Neural progenitor cell (in vitro differentiated cells): ENCODE measurements around the gene LRP1B. TPM values are rescaled to one million over a fixed set of nuclear protein-coding genes. Genes with fewer than 3 reads are reported as not detected.

Experiments used
- DNase-seq: peaks from one replicate; pipeline ENCODE4 v3.0.0-alpha.2; 2016; ENCODE audit warnings: low spot score
- H2AFZ ChIP-seq: fragments of 200-600 bp; sonication (generic); replicated peaks from 2 replicates; pipeline ENCODE4 v1.6.1; 2016; ENCODE audit warnings: antibody characterized with exemption
- H3F3A ChIP-seq: fragments of 200-600 bp; sonication (generic); 2 replicates; pipeline ENCODE4 v1.6.1; 2016; ENCODE audit warnings: antibody characterized with exemption, low read depth
- H3K27ac ChIP-seq: fragments of 200-600 bp; sonication (generic); 2 replicates; pipeline ENCODE4 v1.5.1; 2016; ENCODE audit warnings: mild to moderate bottlenecking
- H3K27me3 ChIP-seq: fragments of 200-600 bp; sonication (generic); 2 replicates; pipeline ENCODE4 v1.6.1; 2016; ENCODE audit warnings: mild to moderate bottlenecking, moderate library complexity
- H3K36me3 ChIP-seq: fragments of 200-600 bp; sonication (generic); 2 replicates; pipeline ENCODE4 v1.5.1; 2016
- H3K4me1 ChIP-seq: fragments of 200-600 bp; sonication (generic); 2 replicates; pipeline ENCODE4 v1.6.1; 2016; ENCODE audit warnings: mixed run types
- H3K4me2 ChIP-seq: fragments of 200-600 bp; sonication (generic); 2 replicates; pipeline ENCODE4 v1.6.1; 2016
- H3K4me3 ChIP-seq: fragments of 200-600 bp; sonication (generic); 2 replicates; pipeline ENCODE4 v1.5.1; 2016
- H3K79me2 ChIP-seq: fragments of 200-600 bp; sonication (generic); 2 replicates; pipeline ENCODE4 v1.6.1; 2016; ENCODE audit warnings: low read depth
- H3K9ac ChIP-seq: fragments of 200-600 bp; sonication (generic); 2 replicates; pipeline ENCODE4 v1.6.1; 2016
- H3K9me3 ChIP-seq: fragments of 200-600 bp; sonication (generic); 2 replicates; pipeline ENCODE4 v1.5.1; 2016; ENCODE audit warnings: low read depth
- H4K20me1 ChIP-seq: fragments of 200-600 bp; sonication (generic); 2 replicates; pipeline ENCODE4 v1.6.1; 2016; ENCODE audit warnings: low read depth
- H3K27ac Mint-ChIP-seq: 3 replicates; pipeline ENCODE4 v1.8.0; 2021; ENCODE audit warnings: mixed read lengths
- H3K27me3 Mint-ChIP-seq: 2 replicates; pipeline ENCODE4 v1.8.0; 2022; ENCODE audit warnings: low read depth, mild to moderate bottlenecking, inconsistent platforms, moderate library complexity, mixed read lengths; ENCODE audit not compliant: insufficient read depth
- H3K36me3 Mint-ChIP-seq: 3 replicates; pipeline ENCODE4 v1.8.0; 2021; ENCODE audit warnings: mixed read lengths
- H3K4me1 Mint-ChIP-seq: 3 replicates; pipeline ENCODE4 v1.8.0; 2021; ENCODE audit warnings: mixed read lengths
- H3K4me3 Mint-ChIP-seq: 3 replicates; pipeline ENCODE4 v1.8.0; 2021; ENCODE audit warnings: mild to moderate bottlenecking, moderate library complexity, mixed read lengths
- H3K9me3 Mint-ChIP-seq: 3 replicates; pipeline ENCODE4 v1.8.0; 2020; ENCODE audit warnings: mixed read lengths
- CTCF ChIP-seq: fragments of 200-600 bp; sonication (generic); IDR thresholded peaks from 2 replicates; pipeline ENCODE4 v1.5.1; 2017; ENCODE audit warnings: antibody characterized with exemption, mild to moderate bottlenecking
- EZH2 ChIP-seq: fragments of 200-600 bp; sonication (generic); IDR thresholded peaks from 2 replicates; pipeline ENCODE4 v1.6.1; 2017; ENCODE audit warnings: antibody characterized with exemption, mild to moderate bottlenecking, moderate library complexity
- EZH2phosphoT487 ChIP-seq: fragments of 200-600 bp; sonication (generic); IDR thresholded peaks from 2 replicates; pipeline ENCODE4 v1.6.1; 2017; ENCODE audit warnings: antibody characterized with exemption
- total RNA-seq: library from RNA; depleted of rRNA; stranded (reverse); fragments of >200 nt; gene quantifications from 2 replicates; pipeline ENCODE4 v1.2.3, GENCODE V29; 2015; ENCODE audit warnings: low replicate concordance

LRP1B gene
- total RNA-seq, 1 donor from 2014 or later, result not detected

- no peaks in the 10 kb centered on the region for H3K36me3 ChIP-seq
- H4K20me1 ChIP-seq, result peaks cover 2% of the 10 kb centered on the region
- Mint-ChIP-seq H3K4me3 (no peak overlapping the region), H3K27ac (no peak overlapping the region), H3K9me3 (no peaks in the 10 kb centered on the region), H3K27me3 (peaks cover 10% of the 10 kb centered on the region), H3K4me1 (no peaks in the 10 kb centered on the region), H3K36me3 (no peaks in the 10 kb centered on the region)
- H3K4me2 ChIP-seq, result no peak overlapping the region
- H3F3A ChIP-seq, result no peaks in the 10 kb centered on the region
- no peak overlapping the region for H2AFZ ChIP-seq
- TF ChIP-seq CTCF (no peak), EZH2phosphoT487 (no peak), EZH2 (no peak)
- H3K4me3 ChIP-seq, result no peak overlapping the region
- no peak overlapping the region for H3K27ac ChIP-seq
- no peak overlapping the region for H3K9ac ChIP-seq
- H3K27me3 ChIP-seq, result peaks cover 42% of the 10 kb centered on the region
- no peaks in the 10 kb centered on the region for H3K9me3 ChIP-seq
- H3K4me1 ChIP-seq, result peaks cover under 1% of the 10 kb centered on the region
- H3K79me2 ChIP-seq, result no peaks in the 10 kb centered on the region
- DNase-seq, result no peak
Measured at GRCh38 chr2:142124706-142125105, 6.1 kb downstream of the LRP1B start.

- Histone ChIP-seq H3K4me1 (no peaks in the 10 kb centered on the region), H4K20me1 (no peaks in the 10 kb centered on the region), H3K4me3 (no peak overlapping the region), H3K27ac (no peak overlapping the region), H3K79me2 (no peaks in the 10 kb centered on the region), H3K27me3 (no peaks in the 10 kb centered on the region), H2AFZ (no peak overlapping the region), H3K9me3 (no peaks in the 10 kb centered on the region), H3K36me3 (no peaks in the 10 kb centered on the region), H3F3A (no peaks in the 10 kb centered on the region), H3K9ac (no peak overlapping the region), H3K4me2 (no peak overlapping the region)
- TF ChIP-seq CTCF (no peak), EZH2phosphoT487 (no peak), EZH2 (no peak)
- Mint-ChIP-seq H3K4me3 (no peak overlapping the region), H3K4me1 (no peaks in the 10 kb centered on the region), H3K27me3 (no peaks in the 10 kb centered on the region), H3K36me3 (no peaks in the 10 kb centered on the region), H3K27ac (no peak overlapping the region), H3K9me3 (peaks cover 2% of the 10 kb centered on the region)
- no peak for DNase-seq
Measured at GRCh38 chr2:142119347-142119746, 11.5 kb downstream of the LRP1B start.

GRCh38 chr2:142112757-142113221 lies 18.0 kb downstream of the LRP1B start:
- no peak overlapping the region for H3K4me2 ChIP-seq
- no peaks in the 10 kb centered on the region for H4K20me1 ChIP-seq
- Mint-ChIP-seq H3K27me3 (no peaks in the 10 kb centered on the region), H3K27ac (no peak overlapping the region), H3K4me1 (peaks cover 8% of the 10 kb centered on the region), H3K36me3 (no peaks in the 10 kb centered on the region), H3K9me3 (peaks cover 3% of the 10 kb centered on the region), H3K4me3 (no peak overlapping the region)
- H3K9me3 ChIP-seq, result no peaks in the 10 kb centered on the region
- no peak overlapping the region for H3K27ac ChIP-seq
- no peak overlapping the region for H3K9ac ChIP-seq
- no peaks in the 10 kb centered on the region for H3F3A ChIP-seq
- H3K4me3 ChIP-seq, result no peak overlapping the region
- no peaks in the 10 kb centered on the region for H3K79me2 ChIP-seq
- TF ChIP-seq CTCF (peak; percentile 30), EZH2 (no peak)
- no peaks in the 10 kb centered on the region for H3K36me3 ChIP-seq
- H3K27me3 ChIP-seq, result no peaks in the 10 kb centered on the region
- no peaks in the 10 kb centered on the region for H3K4me1 ChIP-seq
- no peak for DNase-seq
- H2AFZ ChIP-seq, result no peak overlapping the region
